ENCODE results near the gene LRRD1. TPM values are rescaled to one million over a fixed set of nuclear protein-coding genes. Genes with fewer than 3 reads are reported as not detected.
A peak's percentile ranks its signal among the peaks of the same experiment; 100 is the strongest.
"Not testable (repeated sequence)": the region's sequence is repeated elsewhere in the genome, so short reads cannot be mapped to it uniquely, and the experiment has no call there.

The LRRD1 gene
- not detected in 2 replicates for total RNA-seq (2014; rRNA removed; shearing (Covaris generic))

- DNase-seq (ENCODE audit: low read depth) = peak; percentile 82
Observed at GRCh38 chr7:92178928-92179924, at the start of gene LRRD1. Gene LRRD1 (minus strand): TSS chr7:92179142. CDS start chr7:92165202, 13,940 bp downstream.

GRCh38 chr7:92228742-92229141 lies 49.8 kb upstream of the LRRD1 start:
- DNase-seq (ENCODE audit: low read depth) = no peak

GRCh38 chr7:92228100-92228499 lies 49.2 kb upstream of the LRRD1 start:
- DNase-seq (ENCODE audit: low read depth) = no peak

- DNase-seq (ENCODE audit: low read depth) = no peak
Observed at GRCh38 chr7:92226981-92227380, 48.0 kb upstream of the LRRD1 start.

GRCh38 chr7:92221766-92222165 lies 42.8 kb upstream of the LRRD1 start:
- DNase-seq (ENCODE audit: low read depth) = no peak

- DNase-seq (ENCODE audit: low read depth) = no peak
Observed at GRCh38 chr7:92206672-92207071, 27.7 kb upstream of the LRRD1 start.

- DNase-seq (ENCODE audit: low read depth) = no peak
Observed at GRCh38 chr7:92205987-92206386, 27.0 kb upstream of the LRRD1 start.

GRCh38 chr7:92200791-92201190 lies 21.8 kb upstream of the LRRD1 start:
- no peak for DNase-seq (ENCODE audit: low read depth)

- no peak for DNase-seq (ENCODE audit: low read depth)
Observed at GRCh38 chr7:92192326-92192725, 13.4 kb upstream of the LRRD1 start.

- not testable (repeated sequence) for DNase-seq (ENCODE audit: low read depth)
Observed at GRCh38 chr7:92189246-92189645, 10.3 kb upstream of the LRRD1 start.

GRCh38 chr7:92184294-92184693 lies 5.4 kb upstream of the LRRD1 start:
- DNase-seq (ENCODE audit: low read depth) = not testable (repeated sequence)

- DNase-seq (ENCODE audit: low read depth) = peak; percentile 53
Observed at GRCh38 chr7:92177362-92177761, 1.6 kb downstream of the LRRD1 start.

- DNase-seq (ENCODE audit: low read depth) = not testable (repeated sequence)
Observed at GRCh38 chr7:92169529-92169928, 9.4 kb downstream of the LRRD1 start.

- DNase-seq (ENCODE audit: low read depth) = no peak
Observed at GRCh38 chr7:92161271-92161670, 17.7 kb downstream of the LRRD1 start.

- DNase-seq (ENCODE audit: low read depth) = peak; percentile 77
Observed at GRCh38 chr7:92158660-92159575, 20.0 kb downstream of the LRRD1 start.

- DNase-seq (ENCODE audit: low read depth) = no peak
Observed at GRCh38 chr7:92156990-92157389, 22.0 kb downstream of the LRRD1 start.

- DNase-seq (ENCODE audit: low read depth) = no peak
Observed at GRCh38 chr7:92155108-92155739, 23.7 kb downstream of the LRRD1 start.

GRCh38 chr7:92150450-92151017 lies 28.4 kb downstream of the LRRD1 start:
- no peak for DNase-seq (ENCODE audit: low read depth)

GRCh38 chr7:92149736-92150239 lies 29.2 kb downstream of the LRRD1 start:
- no peak for DNase-seq (ENCODE audit: low read depth)

GRCh38 chr7:92143192-92143880 lies 35.6 kb downstream of the LRRD1 start:
- not testable (repeated sequence) for DNase-seq (ENCODE audit: low read depth)

Data from RPMI7951 (cell line).